Ovary (tissue), 3 donors: ENCODE data around the gene AMZ2.
"Not testable (repeated sequence)": the region's sequence is repeated elsewhere in the genome, so short reads cannot be mapped to it uniquely, and the experiment has no call there.

ENCODE experiments used
- CTCF ChIP-seq, 3 donors: fragments of 450-650 bp in 2 of 3; fragments of 200-600 bp in 1 of 3; IDR thresholded peaks; one replicate each; pipeline versions ENCODE4 v1.5.1 to v1.8.0; 2016 to 2022; ENCODE audit warnings: antibody characterized with exemption in 3 of 3, mild to moderate bottlenecking in 1 of 3
- POLR2A ChIP-seq: fragments of 450-650 bp; IDR thresholded peaks from one replicate; pipeline ENCODE4 v1.6.1; 2017; ENCODE audit warnings: antibody characterized with exemption, mild to moderate bottlenecking, moderate library complexity
- donor health status: DM: no; HTN: no; CAD: no.

- not testable (repeated sequence) for TF ChIP-seq CTCF (IDR thresholded peaks at IDR 0.05); POLR2A
Observed at GRCh38 chr17:68202321-68202720, 45.5 kb upstream of the AMZ2 start.
